Stimulated activated CD8-positive, alpha-beta memory T cell treated with anti-CD3 and anti-CD28 coated beads, Interleukin-7, amount 100 ng/mL, for 4 hours (primary cell): ENCODE measurements around the gene JUND.
A peak's percentile ranks its signal among the peaks of the same experiment; 100 is the strongest.
"Not testable (repeated sequence)": the region's sequence is repeated elsewhere in the genome, so short reads cannot be mapped to it uniquely, and the experiment has no call there.

Source experiments
- DNase-seq, 2 donors: peaks; one replicate each; pipeline ENCODE4 v3.0.0-alpha.2; 2020; ENCODE audit warnings: low read depth in 2 of 2

The JUND gene

GRCh38 chr19:18281082-18282020, at the start of gene JUND:
JUND (minus strand) TSS chr19:18281622; CDS start chr19:18281484, 138 bp downstream.
- DNase-seq, result peak; percentile 89 to 97

DNA sequence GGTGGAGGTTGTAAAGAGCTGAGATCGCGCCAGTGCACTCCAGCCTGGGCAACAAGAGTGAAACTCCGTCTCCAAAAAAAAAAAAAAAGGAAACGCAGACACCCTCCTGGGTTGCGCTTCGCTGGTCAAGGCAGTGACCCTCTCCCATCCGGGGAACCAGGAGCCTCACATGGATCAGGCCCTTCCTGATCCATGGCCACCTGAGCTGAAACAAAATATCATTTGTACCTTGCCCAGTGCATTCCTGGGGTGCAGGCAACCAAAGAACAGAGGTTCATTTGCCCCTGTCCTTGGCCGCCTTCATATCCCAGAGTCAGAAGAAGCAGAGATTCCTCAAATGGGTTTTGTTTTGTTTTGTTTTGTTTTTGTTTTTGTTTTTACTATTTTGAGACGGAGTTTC, 49.4 kb upstream of the JUND start:
- no peak for DNase-seq

DNA sequence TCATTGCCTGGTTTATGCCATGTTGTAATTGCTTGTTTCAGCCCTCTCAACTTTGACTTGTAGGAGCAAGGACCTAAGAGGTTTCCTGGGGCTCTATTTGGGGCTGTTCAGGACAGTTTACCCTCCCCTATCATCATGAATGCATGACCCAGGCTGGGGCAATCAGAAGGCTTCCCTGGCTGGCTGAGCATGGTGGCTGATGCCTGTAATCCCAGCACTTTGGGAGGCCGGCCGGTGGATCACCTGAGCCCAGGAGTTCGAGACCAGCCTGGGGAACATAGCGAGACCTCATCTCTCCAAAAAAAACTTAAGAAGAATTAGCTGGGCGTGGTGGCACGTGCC, 47.6 kb upstream of the JUND start:
- DNase-seq, result no peak

DNA sequence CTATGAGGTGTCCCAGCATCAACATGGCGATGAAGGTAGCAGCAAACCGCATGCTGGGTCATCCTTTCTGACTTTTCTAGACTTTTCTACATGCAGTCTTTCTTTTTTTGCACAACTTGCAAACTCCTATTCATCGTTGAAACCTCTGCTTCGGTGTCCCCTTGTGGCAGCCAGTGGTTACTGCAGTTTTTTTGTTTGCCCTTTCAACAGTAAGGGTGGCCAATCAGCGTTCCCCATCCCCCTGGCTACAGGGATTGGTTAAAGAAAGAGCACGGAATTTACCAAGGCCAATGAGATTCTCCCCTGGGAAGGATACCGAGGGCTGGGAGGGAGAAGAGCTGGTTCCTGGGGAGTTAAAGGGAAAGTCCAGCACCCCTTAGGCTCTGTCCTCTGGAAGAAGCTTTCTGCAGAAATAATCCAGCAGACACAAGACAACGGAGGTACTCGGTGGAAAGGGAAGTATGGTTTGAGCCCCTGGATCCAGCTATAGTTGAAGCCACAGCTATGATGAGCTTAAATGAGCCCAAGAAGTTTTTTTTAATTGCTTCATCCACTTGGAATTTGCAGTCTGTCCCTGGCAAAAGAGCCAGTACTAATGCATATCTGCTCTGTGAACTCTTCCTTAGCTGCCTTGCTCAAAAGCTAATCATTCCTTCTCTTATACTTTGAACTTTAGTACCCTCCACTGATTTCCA, 47.1 kb upstream of the JUND start:
- DNase-seq, result peak; percentile 72 to 86

- no peak for DNase-seq
Measured at GRCh38 chr19:18326772-18327171, 45.4 kb upstream of the JUND start.

GRCh38 chr19:18324373-18324731, 42.9 kb upstream of the JUND start:
- not testable (repeated sequence) for DNase-seq

DNA sequence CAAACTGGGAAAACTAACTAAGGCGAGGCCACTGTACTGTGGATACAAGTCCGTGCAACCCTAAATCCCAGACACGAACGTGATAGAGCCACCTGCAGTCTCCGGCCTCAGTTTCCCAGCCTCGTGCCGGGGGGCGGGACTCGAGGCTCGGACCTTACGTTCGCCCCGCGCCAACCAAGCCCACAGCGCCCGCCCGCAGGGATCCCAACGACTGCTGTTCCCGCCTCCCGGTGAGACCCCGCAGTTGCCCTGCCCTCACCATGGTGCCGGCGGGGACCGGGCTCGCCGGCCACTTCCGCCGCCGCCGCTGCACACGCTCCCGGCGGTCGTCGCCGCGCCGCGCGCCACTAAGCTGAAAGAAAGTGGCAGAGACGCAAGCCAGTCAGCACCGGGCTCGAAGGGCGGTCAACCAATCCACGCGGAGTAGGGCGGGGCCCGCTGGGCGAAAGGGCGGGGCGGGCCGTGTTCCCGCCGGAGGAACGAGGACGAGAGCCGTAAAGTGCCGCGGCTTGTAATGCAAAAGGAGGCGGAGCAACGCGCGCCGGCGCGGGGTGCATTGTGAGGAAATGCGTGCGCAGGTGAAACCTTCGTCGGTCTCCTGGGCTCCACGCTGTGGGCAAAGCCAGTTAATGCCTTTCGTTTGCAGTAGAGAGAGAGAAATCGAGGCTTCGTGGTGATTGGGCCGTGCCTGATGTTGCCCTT, 41.5 kb upstream of the JUND start, which contains the start of gene LSM4:
LSM4 (minus strand) TSS at position 318 of the 702 bp plus-strand sequence; CDS start at position 262, 56 bp downstream.
- DNase-seq, result peak; percentile 98 to 99

- no peak for DNase-seq
Measured at GRCh38 chr19:18322318-18322758, 40.9 kb upstream of the JUND start.

DNA sequence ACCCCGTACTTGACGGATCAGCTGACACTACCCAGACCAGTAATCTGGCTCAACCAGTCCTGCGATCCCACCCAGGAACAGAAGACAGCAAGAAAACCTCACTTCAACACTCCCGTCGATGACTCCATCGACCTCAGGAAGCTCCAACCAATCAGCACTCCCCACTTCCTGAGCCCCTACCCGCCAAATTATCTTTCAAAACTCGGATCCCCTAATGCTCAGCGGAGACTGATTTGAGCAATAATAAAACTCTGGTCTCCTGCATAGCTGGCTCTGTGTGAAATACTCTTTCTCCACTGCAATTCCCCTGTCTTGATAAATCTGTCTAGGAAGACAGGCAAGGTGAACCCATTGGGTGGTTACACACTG, 40.3 kb upstream of the JUND start:
- DNase-seq, result no peak

GRCh38 chr19:18320865-18321733, 39.7 kb upstream of the JUND start:
- DNase-seq, result no peak

DNA sequence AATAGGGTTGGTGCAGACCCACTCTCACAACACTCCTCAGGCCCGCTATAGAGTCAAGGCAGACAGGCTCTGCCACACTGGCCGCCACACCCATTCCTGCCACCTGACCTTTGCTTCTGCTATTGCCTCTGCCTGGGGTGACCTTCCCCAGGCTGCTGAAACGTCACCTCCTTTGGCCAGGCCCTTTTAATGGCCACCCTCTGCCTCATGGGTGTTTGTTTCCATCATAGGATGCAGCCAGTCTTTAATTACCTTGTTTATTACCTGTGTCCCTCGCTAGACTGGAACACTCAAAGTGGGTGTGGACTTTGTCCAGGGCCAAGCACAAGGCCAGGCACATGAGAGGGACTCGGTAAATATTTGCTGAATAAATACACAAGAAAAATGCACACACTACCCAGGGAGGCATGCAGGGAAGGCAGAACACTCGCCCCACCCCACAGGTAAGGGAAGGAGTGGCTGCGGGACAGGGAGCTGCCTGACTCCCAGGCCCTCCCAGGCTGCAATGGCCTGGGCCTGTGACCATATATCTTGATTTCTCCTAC, 38.2 kb upstream of the JUND start:
- no peak for DNase-seq

DNA sequence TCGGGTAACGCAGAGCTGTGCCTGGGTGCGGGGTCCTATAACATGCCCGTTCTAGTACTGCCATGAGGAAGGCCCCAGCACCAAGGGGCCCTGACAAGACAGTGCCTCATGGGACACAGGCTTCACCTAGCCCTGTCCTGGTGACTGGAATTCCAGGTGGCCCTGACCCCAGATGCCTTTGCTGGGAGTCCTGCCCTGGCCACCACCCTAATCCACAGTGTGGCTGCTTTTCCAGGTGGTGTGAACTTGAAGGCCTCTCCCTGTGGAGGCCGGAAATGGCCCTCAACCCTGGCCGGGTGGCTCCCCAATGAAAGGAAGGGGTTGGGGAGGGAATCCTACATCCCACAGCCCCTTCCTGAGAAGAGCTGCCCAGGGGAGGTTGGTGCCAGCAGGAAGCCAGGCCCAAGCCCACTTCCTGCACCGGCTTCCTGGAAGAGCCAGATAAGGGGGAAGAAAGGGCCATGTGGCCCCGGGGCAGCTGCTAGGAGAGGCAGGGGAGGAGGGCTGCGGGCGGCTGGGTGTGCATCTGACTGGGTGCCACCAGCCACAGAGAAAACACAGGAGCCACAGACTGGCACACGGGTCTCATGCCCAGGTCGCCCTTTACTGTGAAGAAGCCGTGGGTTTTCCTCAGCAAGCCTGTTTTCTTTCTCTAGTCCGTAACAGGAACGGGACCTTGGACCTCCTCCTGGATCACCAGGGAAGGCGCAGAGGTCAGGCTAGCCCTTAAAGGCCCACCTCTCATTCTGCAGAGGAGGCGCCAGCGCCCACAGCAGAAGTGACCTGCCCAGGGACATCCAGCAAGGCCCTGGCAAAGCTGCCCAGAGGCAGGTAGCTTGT, 36.8 kb upstream of the JUND start:
- no peak for DNase-seq

GRCh38 chr19:18313398-18313797, 32.0 kb upstream of the JUND start:
- no peak for DNase-seq

GRCh38 chr19:18312092-18312534, 30.7 kb upstream of the JUND start:
- DNase-seq, result no peak

DNA sequence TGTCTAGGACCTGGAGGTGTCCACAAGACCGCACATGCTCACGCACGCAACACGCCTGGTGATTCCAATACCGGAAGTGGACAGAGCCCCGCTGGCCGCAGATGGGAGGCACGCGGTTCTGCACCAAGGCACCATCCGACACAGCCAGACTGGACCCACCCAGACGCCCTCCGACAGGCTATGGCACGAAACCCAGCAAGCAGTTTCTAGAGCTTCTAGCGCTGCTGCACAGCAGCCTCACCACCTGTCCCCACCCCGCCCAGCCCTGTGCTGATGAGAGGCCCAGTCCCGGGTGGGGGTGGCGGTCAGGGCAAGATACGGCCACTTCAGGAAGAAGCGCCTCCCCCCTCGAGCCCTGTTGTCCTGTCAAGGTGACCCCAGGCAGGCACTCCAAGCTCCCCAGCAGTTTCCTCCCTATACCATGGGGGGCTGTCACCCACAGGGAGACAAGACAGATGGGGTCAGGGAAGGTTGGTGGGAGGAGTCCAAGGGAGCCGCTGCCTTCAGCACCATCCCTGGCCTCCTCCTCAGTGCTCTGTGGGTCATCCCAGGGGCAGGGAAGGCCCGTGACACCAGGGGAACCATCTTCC, 30.2 kb upstream of the JUND start:
- DNase-seq, result no peak

DNA sequence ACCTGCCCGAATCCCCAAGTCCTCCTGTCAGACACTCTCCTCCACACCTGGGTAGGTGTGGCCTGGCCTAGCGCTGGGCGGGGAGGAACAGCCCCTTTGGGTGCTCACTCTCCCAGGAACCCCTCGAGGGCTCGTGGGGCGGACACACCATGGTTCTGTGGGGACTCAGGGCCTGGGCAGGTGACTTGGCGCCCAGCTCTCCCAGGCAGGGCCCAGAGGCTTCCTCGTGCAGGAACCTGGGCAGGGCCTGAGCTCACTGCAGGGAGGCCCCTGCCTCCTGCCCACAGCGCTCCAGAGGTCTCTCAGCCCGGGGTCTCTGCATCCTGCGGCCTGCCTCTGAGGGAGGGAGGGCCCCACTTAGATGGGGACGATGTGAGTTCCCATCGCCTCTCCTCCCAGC, 29.5 kb upstream of the JUND start:
- DNase-seq, result no peak

GRCh38 chr19:18310118-18310909, 28.9 kb upstream of the JUND start:
- no peak for DNase-seq

DNA sequence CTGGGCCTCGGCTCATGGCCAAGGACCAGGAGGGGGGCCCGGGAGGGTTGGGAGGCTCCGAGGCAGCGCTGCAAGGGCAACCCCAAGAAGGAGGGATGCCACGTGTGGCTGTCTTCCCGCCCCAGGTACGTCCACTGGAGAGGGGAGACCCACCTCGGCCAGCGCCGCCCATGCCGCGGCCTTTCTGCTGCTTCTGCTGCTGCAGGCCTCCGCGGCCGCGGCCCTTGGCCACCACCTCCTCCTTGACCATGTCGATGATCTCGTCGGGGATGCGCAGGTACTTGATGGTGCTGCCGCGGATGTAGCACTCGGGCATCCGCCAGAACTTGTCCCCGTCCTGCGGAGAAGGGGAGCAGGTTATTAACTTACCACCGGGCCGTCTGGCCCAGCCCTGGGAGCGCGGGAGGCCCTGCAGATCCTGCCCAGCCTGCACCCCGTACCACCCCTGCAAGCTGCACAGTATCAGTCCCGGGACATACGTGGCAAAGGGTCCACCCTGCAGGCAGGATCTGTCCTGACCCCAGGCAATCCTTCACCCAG, 28.2 kb upstream of the JUND start:
- no peak for DNase-seq

DNA sequence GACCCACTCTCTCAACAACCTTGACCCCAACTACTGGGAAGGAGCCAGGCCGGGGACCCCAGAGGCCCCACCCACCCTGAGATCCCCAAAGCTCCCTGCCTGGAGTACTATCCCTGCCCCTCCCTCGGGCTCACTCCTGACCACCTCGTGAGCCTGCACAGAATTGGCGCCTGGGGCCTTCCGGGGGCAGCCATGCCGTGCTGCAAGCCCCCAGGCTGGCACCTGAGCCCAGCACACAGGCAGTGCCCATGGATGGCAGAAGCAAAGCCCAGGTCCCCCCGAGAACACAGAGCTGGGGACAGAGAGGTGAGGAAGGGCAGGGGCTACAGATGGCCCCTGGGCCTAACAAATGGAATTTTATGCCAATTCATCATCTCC, 27.5 kb upstream of the JUND start:
- DNase-seq, result no peak
